Suprapubic skin (tissue), 4 donors: ENCODE results near the gene OTUD6A. TPM values are rescaled to one million over a fixed set of nuclear protein-coding genes. Genes with fewer than 3 reads are reported as not detected.

ENCODE experiments used
- DNase-seq, 2 donors: peaks; one replicate each; pipeline ENCODE4 v3.0.0-alpha.2; 2019; ENCODE audit warnings: low spot score in 2 of 2
- H3K27ac ChIP-seq: fragments of 200-600 bp; sonication (generic); one replicate; pipeline ENCODE4 v1.5.1; 2019
- H3K27me3 ChIP-seq: fragments of 200-600 bp; sonication (generic); one replicate; pipeline ENCODE4 v1.5.1; 2019
- H3K36me3 ChIP-seq: fragments of 200-600 bp; sonication (generic); one replicate; pipeline ENCODE4 v1.5.1; 2019
- H3K4me1 ChIP-seq: fragments of 200-600 bp; sonication (generic); one replicate; pipeline ENCODE4 v1.5.1; 2019
- H3K4me3 ChIP-seq: fragments of 200-600 bp; sonication (generic); one replicate; pipeline ENCODE4 v1.5.1; 2019; ENCODE audit warnings: mild to moderate bottlenecking
- H3K9me3 ChIP-seq: fragments of 200-600 bp; sonication (generic); one replicate; pipeline ENCODE4 v1.5.1; 2019
- EP300 ChIP-seq: sonication (generic); formaldehyde crosslinking; IDR thresholded peaks from one replicate; pipeline ENCODE4 v1.6.1; 2017; ENCODE audit warnings: antibody characterized with exemption
- POLR2A ChIP-seq, 2 donors: fragments of 450-650 bp; IDR thresholded peaks; one replicate each; pipeline ENCODE4 v1.6.1; 2017; ENCODE audit warnings: antibody characterized with exemption in 2 of 2, mild to moderate bottlenecking in 2 of 2, moderate library complexity in 2 of 2
- POLR2AphosphoS5 ChIP-seq, 3 donors: sonication (generic); formaldehyde crosslinking; IDR thresholded peaks; one replicate each; pipeline ENCODE4 v1.6.1; 2017; ENCODE audit warnings: antibody characterized with exemption in 3 of 3
- WGBS: methylation state at CpG from one replicate; pipeline ENCODE4 v1.1.5; 2018; 5-methylcytosine and 5-hydroxymethylcytosine counted together
- total RNA-seq, 4 donors: library from RNA; depleted of rRNA; stranded (reverse); fragments of >200 nt; gene quantifications; one replicate each; pipeline ENCODE4 v1.1.0, GENCODE V29; 2016
- TF ChIP-seq, protein P1 (sequence below), 2 donors: fragments of 200-600 bp in 1 of 2; fragments of 450-650 bp in 1 of 2; sonication (generic) in 1 of 2; IDR thresholded peaks; one replicate each; pipeline ENCODE4 v1.5.1; 2016 to 2019; ENCODE audit warnings: antibody characterized with exemption in 2 of 2, mild to moderate bottlenecking in 1 of 2, moderate library complexity in 1 of 2

The OTUD6A gene
- total RNA-seq, 4 donors from 2014 or later = not detected

DNA sequence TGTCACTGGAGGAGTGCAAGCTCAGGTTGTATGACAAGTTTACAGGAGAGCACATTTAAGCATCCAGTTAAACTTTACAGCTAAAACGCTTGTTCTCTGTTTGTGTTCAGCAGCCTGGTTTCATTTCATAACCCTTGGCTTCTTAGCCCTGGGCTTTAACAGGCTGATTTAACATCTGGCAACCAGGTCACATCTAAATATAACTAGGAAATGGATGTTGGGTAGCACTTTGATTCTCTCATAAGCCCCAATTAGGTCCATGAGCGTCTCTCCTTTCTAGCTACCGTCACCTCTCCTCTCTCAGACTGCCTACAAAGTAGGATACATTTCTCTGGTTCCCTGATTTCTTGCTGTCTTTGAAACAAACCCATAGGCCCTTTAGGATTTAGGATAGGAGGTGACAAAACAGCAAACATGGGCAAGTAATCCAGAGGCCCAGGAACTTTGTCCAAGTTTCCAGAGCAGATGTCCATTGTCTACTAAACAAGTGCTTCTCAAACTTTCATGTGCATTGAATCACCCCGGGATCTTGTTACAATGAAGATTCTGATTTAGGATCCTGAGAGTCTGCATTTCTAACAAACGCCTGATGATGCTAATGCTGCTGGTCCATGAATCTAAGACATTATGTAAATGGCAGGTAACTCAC lies 22.5 kb downstream of the OTUD6A start:
- Histone ChIP-seq H3K4me1 (no peaks in the 10 kb centered on the region), H3K9me3 (no peaks in the 10 kb centered on the region), H3K27me3 (no peaks in the 10 kb centered on the region), H3K4me3 (no peak overlapping the region), H3K27ac (no peak overlapping the region), H3K36me3 (no peaks in the 10 kb centered on the region)
- WGBS = 62% methylated on average over 5 of the region's 5 CpGs
- TF ChIP-seq, protein P1, sequence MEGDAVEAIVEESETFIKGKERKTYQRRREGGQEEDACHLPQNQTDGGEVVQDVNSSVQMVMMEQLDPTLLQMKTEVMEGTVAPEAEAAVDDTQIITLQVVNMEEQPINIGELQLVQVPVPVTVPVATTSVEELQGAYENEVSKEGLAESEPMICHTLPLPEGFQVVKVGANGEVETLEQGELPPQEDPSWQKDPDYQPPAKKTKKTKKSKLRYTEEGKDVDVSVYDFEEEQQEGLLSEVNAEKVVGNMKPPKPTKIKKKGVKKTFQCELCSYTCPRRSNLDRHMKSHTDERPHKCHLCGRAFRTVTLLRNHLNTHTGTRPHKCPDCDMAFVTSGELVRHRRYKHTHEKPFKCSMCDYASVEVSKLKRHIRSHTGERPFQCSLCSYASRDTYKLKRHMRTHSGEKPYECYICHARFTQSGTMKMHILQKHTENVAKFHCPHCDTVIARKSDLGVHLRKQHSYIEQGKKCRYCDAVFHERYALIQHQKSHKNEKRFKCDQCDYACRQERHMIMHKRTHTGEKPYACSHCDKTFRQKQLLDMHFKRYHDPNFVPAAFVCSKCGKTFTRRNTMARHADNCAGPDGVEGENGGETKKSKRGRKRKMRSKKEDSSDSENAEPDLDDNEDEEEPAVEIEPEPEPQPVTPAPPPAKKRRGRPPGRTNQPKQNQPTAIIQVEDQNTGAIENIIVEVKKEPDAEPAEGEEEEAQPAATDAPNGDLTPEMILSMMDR (IDR thresholded peaks at IDR 0.05) = no peak
- no peak for TF ChIP-seq POLR2AphosphoS5 (IDR thresholded peaks at IDR 0.05)
- no peak for TF ChIP-seq EP300
- no peak for TF ChIP-seq POLR2A (IDR thresholded peaks at IDR 0.05)
- no peak for DNase-seq

GRCh38 chrX:70087857-70088630 lies 25.8 kb downstream of the OTUD6A start:
- WGBS = 58% methylated on average over 11 of the region's 11 CpGs
- Histone ChIP-seq H3K36me3 (no peaks in the 10 kb centered on the region), H3K27me3 (no peaks in the 10 kb centered on the region), H3K27ac (no peak overlapping the region), H3K4me1 (no peaks in the 10 kb centered on the region), H3K9me3 (no peaks in the 10 kb centered on the region), H3K4me3 (no peak overlapping the region)
- no peak for TF ChIP-seq EP300
- DNase-seq = no peak

- no peaks in the 10 kb centered on the region for H3K4me1 ChIP-seq
- DNase-seq = no peak
- no peaks in the 10 kb centered on the region for H3K27me3 ChIP-seq
- no peaks in the 10 kb centered on the region for H3K9me3 ChIP-seq
- no peak overlapping the region for H3K4me3 ChIP-seq
- no peak overlapping the region for H3K27ac ChIP-seq
- no peaks in the 10 kb centered on the region for H3K36me3 ChIP-seq
- TF ChIP-seq POLR2AphosphoS5 (IDR thresholded peaks at IDR 0.05) = no peak
- TF ChIP-seq EP300 = no peak
- TF ChIP-seq, protein P1 (IDR thresholded peaks at IDR 0.05) = no peak
- TF ChIP-seq POLR2A (IDR thresholded peaks at IDR 0.05) = no peak
Measured at GRCh38 chrX:70088751-70089150, 26.5 kb downstream of the OTUD6A start.

DNA sequence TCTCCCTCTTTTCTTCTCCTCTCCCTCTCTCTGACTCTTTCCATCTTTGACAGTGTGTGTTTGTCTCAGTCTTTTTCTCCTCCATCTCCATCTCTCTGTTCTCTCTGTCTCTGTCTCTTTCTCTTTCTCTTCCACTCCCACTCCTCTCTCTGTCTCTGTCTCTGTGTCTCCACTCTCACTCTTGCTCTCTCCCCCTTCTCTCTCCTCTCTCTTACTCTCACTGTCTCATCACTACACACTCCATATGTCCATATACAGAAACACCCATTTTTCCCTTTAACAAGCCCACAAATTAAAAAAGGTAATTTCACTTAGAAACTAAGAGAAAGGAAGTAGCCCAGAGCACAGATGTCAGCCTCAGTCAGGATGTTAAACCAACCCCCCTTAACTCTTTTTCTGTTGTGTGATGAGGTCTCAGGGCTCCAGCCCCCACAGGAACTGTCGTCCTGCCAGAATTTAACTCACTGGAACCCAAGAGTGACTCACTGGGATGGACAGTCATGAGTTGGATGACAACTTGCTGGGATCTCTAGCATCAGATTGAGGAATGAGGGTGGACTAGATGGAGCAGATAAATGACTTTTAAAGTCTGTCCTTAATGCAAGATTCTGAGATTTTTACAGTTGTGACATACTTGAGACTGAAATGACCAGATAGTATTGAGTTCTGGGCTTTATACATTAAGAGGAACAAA lies 27.5 kb downstream of the OTUD6A start:
- no peak overlapping the region for H3K4me3 ChIP-seq
- H3K9me3 ChIP-seq = no peaks in the 10 kb centered on the region
- 19% methylated on average over 1 of the region's 1 CpG for whole genome bisulfite sequencing
- no peaks in the 10 kb centered on the region for H3K27me3 ChIP-seq
- no peak overlapping the region for H3K27ac ChIP-seq
- DNase-seq = no peak
- no peaks in the 10 kb centered on the region for H3K36me3 ChIP-seq
- no peaks in the 10 kb centered on the region for H3K4me1 ChIP-seq
- TF ChIP-seq, protein P1 (IDR thresholded peaks at IDR 0.05) = no peak
- TF ChIP-seq EP300 (no peak), POLR2A (IDR thresholded peaks at IDR 0.05) (no peak), POLR2AphosphoS5 (IDR thresholded peaks at IDR 0.05) (no peak)

DNA sequence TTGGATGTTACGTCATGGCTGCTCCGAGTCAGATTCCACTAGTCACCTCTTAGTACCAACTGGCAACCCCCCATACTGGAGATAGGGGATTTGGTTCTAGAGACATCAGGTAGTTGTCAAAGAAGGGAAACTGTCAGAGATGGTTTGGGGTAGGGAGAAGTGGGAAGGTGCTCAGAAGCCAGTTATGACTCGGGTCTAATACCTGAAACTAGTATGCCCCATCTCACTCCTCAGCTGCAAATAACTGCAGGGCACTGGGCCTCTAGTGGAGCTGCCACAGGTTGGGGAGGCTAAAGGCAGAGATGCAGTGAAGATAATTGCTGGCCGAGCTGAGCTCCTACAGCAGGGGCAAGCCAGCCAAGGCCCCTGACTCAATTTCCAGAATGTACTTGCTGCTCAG lies 30.0 kb downstream of the OTUD6A start:
- TF ChIP-seq EP300 (no peak), POLR2A (IDR thresholded peaks at IDR 0.05) (no peak), POLR2AphosphoS5 (IDR thresholded peaks at IDR 0.05) (no peak)
- TF ChIP-seq, protein P1 (IDR thresholded peaks at IDR 0.05) = no peak
- no peaks in the 10 kb centered on the region for H3K4me1 ChIP-seq
- H3K9me3 ChIP-seq = no peaks in the 10 kb centered on the region
- H3K27ac ChIP-seq = no peak overlapping the region
- no peaks in the 10 kb centered on the region for H3K27me3 ChIP-seq
- 88% methylated on average over 3 of the region's 4 CpGs for WGBS
- H3K4me3 ChIP-seq = no peak overlapping the region
- H3K36me3 ChIP-seq = no peaks in the 10 kb centered on the region
- DNase-seq = no peak
